IgD-negative memory B cell (primary cell): Measurements from ENCODE around the gene HIF3A. TPM values are rescaled to one million over a fixed set of nuclear protein-coding genes. Genes with fewer than 3 reads are reported as not detected.

Experiments
- H3K27ac Mint-ChIP-seq, 3 donors: one replicate each; pipeline ENCODE4 v1.8.0; 2020 to 2022; ENCODE audit warnings: mild to moderate bottlenecking in 3 of 3, mixed read lengths in 3 of 3, moderate library complexity in 1 of 3
- H3K27me3 Mint-ChIP-seq: one replicate; pipeline ENCODE4 v1.8.0; 2021; ENCODE audit warnings: mixed read lengths
- H3K36me3 Mint-ChIP-seq: one replicate; pipeline ENCODE4 v1.8.0; 2020; ENCODE audit warnings: mild to moderate bottlenecking, mixed read lengths
- H3K4me1 Mint-ChIP-seq, 3 donors: one replicate each; pipeline ENCODE4 v1.8.0; 2020 to 2022; ENCODE audit warnings: mixed read lengths in 3 of 3, mild to moderate bottlenecking in 1 of 3
- H3K4me3 Mint-ChIP-seq, 4 donors: one replicate each; pipeline ENCODE4 v1.8.0; 2020 to 2022; ENCODE audit warnings: mild to moderate bottlenecking in 4 of 4, mixed read lengths in 4 of 4, moderate library complexity in 3 of 4
- H3K9me3 Mint-ChIP-seq, 3 donors: one replicate each; pipeline ENCODE4 v1.8.0; 2020 to 2021; ENCODE audit warnings: mixed read lengths in 3 of 3, mild to moderate bottlenecking in 1 of 3
- polyA plus RNA-seq: library from polyadenylated mRNA; unstranded; fragments of 300-500 nt; fragmentation: Illumina TruSeq; gene quantifications from one replicate; pipeline ENCODE4 v1.2.3, GENCODE V29; 2021

The HIF3A gene
- polyA plus RNA-seq, 1 donor from 2014 or later, result not detected

DNA sequence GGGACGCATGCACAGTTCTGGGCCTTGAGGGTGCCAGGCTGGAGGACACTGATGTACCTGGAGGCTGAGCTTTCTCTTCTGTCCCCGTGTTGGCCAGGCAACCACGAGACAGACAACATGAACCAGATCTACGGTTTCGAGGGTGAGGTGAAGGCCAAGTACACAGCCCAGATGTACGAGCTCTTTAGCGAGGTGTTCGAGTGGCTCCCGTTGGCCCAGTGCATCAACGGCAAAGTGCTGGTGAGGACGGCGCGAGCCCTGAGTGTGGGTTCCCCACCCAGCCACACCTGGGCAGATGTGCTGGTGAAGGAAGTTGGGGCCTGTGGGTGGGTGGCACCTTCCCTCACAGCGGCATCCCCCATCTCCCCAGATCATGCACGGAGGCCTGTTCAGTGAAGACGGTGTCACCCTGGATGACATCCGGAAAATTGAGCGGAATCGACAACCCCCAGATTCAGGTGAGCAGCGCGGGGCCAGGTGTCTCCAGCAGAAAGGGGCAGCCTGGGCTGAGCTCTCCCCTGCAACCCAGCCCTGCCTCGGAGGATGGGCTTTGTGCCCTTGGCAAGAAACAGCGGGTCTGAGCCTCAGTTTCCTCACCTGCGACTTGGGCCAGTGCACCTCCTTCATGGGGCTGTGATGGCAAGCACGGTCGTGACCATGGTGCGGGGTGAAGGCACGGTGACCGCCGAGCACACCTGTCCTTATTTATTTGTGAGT, 90.3 kb downstream of the HIF3A start:
- Mint-ChIP-seq H3K4me3 (no peak overlapping the region), H3K27me3 (no peaks in the 10 kb centered on the region), H3K4me1 (peaks cover 0 to 2% (median 0%) of the 10 kb centered on the region in 3 donors), H3K9me3 (no peaks in the 10 kb centered on the region), H3K27ac (no peak overlapping the region), H3K36me3 (peaks cover 2% of the 10 kb centered on the region)

DNA sequence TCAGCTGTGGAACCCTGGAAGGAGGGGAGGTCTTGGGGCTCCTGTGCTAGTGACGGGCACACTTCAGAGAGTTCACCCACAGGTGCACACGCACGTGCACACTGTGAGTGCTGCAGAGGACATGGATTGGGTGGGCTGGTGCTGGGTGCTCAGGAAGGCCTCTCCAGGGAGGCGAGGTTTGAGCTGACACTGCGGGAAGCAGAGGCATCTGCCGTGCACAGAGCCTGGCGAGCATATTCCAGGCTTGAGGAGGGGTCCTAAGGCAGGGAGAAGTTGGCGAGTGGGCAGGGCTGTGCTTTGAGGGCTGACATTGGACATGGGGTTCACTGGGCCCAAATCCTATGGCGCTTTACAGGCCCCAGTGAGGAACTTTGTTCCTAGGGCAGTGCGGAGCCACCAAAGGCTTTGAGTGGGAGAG, 90.9 kb downstream of the HIF3A start:
- no peaks in the 10 kb centered on the region for H3K9me3 Mint-ChIP-seq
- no peak overlapping the region for H3K4me3 Mint-ChIP-seq
- H3K27ac Mint-ChIP-seq, result no peak overlapping the region
- H3K27me3 Mint-ChIP-seq, result no peaks in the 10 kb centered on the region
- peaks cover 4% of the 10 kb centered on the region for H3K36me3 Mint-ChIP-seq
- H3K4me1 Mint-ChIP-seq, result peaks cover 0 to 3% (median 2%) of the 10 kb centered on the region in 3 donors

DNA sequence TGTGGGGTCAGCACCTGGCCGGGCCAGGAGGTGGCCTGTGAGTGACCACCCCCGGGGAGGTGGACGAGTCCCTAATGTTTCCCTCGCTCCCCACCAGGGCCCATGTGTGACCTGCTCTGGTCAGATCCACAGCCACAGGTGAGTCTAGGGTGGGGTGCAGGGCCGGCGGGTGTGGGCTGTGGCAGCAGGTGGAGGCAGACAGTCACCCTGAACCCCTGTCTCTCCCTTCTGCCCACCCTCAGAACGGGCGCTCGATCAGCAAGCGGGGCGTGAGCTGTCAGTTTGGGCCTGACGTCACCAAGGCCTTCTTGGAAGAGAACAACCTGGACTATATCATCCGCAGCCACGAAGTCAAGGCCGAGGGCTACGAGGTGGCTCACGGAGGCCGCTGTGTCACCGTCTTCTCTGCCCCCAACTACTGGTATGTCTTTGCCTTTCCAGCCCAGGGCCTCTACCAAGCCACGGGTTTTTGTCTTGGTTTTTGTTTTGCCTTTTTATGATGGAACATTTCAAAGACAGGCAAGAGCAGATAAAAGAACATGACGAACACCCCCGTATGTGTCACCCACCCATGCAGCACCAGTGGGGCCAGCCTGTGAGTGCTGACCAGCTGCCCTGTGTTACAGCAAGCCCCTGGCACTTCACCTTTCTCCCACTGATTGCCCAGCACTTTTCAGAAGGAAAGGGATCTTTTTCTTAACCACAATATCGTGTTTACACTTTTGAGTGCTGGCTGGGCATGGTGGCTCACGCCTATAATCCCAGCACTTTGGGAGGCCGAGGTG, 91.7 kb downstream of the HIF3A start:
- Mint-ChIP-seq H3K27ac (no peak overlapping the region), H3K9me3 (no peaks in the 10 kb centered on the region), H3K36me3 (peaks cover 7% of the 10 kb centered on the region), H3K4me1 (peaks cover 0 to 6% (median 3%) of the 10 kb centered on the region in 3 donors), H3K4me3 (no peak overlapping the region), H3K27me3 (no peaks in the 10 kb centered on the region)

DNA sequence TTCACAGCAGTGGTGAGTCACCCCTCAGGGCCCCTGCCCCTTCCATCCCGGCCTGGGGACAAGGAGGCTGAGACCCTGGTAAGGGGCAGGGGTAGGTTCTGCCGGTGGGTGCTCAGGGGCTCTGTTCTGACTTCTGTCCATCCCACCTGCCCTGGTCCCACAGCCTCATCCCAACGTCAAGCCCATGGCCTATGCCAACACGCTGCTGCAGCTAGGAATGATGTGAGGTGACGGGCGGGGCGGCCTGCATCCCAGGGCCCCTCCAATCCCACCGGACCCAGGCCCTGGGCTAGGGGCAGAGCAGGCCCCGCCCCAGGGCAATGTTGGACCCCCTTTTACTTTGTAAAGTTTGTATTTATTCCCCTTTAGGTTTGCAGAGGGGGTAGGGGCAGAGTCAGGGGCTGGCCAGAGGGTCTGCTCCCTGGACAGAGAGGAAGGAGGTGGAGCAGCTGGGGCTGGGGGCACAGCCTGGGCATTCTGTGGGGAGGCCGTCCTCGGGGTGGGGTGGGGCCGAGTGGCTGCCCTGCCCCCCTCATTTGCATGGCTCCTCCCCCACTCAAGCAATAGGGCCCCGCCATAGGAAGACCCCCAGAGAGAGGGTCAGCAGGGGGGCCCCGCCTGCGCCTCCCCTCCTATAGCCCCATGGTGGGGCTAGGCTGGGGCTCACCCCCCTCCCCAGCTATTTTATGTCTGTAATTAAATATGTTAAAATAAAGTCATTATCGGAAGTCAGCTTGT, 93.4 kb downstream of the HIF3A start:
- Mint-ChIP-seq H3K4me1 (peaks cover 0 to 6% (median 6%) of the 10 kb centered on the region in 3 donors), H3K36me3 (peaks cover 7% of the 10 kb centered on the region), H3K4me3 (no peak overlapping the region)

DNA sequence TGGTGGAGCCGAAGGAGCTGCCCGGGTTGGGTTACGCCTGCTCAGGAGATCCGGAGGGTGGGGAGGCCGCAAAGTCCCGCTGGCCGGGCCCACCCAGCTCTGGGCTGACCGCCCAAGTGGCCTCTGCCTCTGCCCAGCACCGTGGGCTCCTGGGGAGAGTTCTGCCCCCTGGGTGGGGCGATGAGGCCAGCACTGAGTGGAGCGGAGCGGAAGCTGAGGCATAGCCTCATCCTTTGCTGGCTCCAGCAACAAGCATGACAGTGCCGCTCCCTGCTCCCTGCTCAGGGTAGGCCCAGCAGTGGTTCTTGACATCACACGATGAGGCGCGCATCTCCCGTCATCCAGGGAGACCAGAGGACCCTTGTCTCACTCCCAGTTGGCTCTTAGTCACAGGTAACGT, 94.0 kb downstream of the HIF3A start:
- Mint-ChIP-seq H3K4me1 (peaks cover 0 to 8% (median 6%) of the 10 kb centered on the region in 3 donors), H3K36me3 (peaks cover 7% of the 10 kb centered on the region), H3K9me3 (no peaks in the 10 kb centered on the region), H3K27ac (no peak overlapping the region), H3K27me3 (no peaks in the 10 kb centered on the region), H3K4me3 (no peak overlapping the region)

More for the DNA sequence above, 93.4 kb downstream of the HIF3A start:
- H3K27me3 Mint-ChIP-seq, result no peaks in the 10 kb centered on the region
- H3K27ac Mint-ChIP-seq, result no peak overlapping the region
- no peaks in the 10 kb centered on the region for H3K9me3 Mint-ChIP-seq

DNA sequence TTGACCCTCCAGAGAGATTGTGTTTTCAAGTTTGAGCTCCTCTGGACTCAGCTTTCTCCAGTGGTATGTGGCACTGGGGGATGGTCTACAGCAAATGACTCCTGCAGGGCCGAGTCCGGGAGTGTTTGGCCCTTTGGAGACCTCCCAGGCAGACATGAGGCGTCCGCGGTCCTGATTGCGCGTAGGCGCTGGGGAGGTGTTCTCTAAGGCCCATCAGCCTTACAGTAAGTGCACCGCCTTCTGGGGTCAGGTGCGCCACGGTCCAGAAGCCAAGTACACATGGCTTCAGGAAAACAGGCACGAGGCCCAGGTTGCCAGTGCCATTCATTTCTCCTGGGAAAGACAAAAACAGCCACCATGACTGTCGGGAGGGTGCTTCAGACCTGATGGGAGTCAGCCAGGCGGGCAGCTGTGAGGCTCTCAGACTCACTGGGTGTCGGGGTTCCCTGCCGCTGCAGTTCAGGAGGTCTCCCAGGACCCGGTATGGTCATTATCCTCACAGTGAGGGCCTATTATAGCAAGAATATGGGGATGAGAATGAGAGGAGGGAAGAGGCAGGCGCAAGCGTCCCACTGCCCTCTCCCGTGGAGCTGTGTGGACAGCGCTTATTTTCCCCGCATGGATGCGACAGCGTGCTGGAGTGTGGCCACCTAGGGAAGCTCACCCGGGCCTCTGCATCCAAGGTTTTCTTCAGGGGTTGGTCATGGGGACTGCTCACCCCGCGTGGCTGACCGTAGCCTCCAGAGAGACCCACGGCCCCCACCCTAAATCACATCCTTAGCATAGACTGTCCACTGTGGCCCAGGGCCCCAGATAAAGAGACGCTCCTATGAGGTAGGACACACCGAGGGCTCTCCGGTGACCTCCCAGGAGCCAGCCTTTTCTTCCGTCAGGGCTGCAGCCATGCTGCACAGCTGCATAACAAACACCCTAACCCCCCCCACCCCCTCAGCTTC, 94.7 kb downstream of the HIF3A start:
- peaks cover 0 to 8% (median 6%) of the 10 kb centered on the region in 3 donors for H3K4me1 Mint-ChIP-seq
- peaks cover 7% of the 10 kb centered on the region for H3K36me3 Mint-ChIP-seq
- no peaks in the 10 kb centered on the region for H3K27me3 Mint-ChIP-seq
- no peaks in the 10 kb centered on the region for H3K9me3 Mint-ChIP-seq
- H3K4me3 Mint-ChIP-seq, result no peak overlapping the region
- H3K27ac Mint-ChIP-seq, result no peak overlapping the region

DNA sequence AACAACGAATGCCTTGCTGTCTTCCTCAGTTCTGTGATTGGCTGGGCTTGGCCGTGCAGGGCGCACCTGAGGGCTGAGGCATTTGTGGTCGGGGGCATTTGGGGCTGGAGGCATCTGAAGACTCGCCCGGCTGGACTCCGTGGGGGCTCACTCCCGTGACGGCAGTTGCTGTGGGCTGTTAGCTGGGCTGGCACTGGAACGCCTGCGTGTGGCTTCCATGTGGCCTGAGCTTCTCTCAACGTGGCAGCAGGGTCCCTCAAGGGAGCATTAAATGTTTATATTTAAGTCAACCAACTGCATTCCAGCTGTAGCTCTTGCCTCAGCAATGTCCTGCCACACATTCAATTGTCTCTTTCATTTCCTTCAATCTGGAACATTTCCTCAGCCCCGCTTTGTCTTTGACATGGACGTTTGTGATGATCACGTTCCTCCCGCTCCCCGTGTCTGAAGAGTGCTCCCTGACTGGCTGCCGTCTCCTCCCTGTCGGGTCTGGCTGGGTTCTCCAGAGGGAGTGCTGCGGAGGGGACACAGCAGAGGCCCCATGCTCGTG, 95.5 kb downstream of the HIF3A start:
- H3K4me1 Mint-ChIP-seq, result peaks cover 0 to 8% (median 6%) of the 10 kb centered on the region in 3 donors
- H3K27me3 Mint-ChIP-seq, result no peaks in the 10 kb centered on the region
- peaks cover 7% of the 10 kb centered on the region for H3K36me3 Mint-ChIP-seq
- H3K27ac Mint-ChIP-seq, result peak overlapping the region in 1 of 3 donors; percentile 72
- no peak overlapping the region for H3K4me3 Mint-ChIP-seq
- no peaks in the 10 kb centered on the region for H3K9me3 Mint-ChIP-seq

DNA sequence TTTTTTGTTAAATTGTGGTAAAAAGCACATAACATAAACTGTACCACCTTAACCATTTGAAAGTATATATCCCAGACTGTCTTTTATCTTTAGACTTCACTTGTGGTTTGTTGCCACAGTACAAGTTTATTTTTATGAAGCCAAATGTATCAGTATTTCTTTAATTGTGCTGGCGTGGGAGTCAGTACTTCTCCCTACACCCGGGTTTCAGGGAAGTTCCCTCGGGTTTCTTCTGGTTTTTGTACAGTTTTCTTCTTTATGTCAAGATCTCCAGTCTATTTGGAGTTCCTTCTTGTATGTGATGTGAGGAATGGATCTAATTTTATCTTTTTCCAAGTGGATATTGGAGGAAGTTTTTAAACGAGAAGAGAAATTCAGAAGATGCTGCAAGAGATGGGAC, 96.0 kb downstream of the HIF3A start:
- Mint-ChIP-seq H3K27me3 (no peaks in the 10 kb centered on the region), H3K27ac (peak overlapping the region in 1 of 3 donors; percentile 72), H3K9me3 (no peaks in the 10 kb centered on the region), H3K4me3 (no peak overlapping the region), H3K36me3 (peaks cover 7% of the 10 kb centered on the region), H3K4me1 (peaks cover 0 to 8% (median 6%) of the 10 kb centered on the region in 3 donors)

Other genes with a start within 250 kb of the HIF3A start
- gene IGFL3, start 172.4 kb upstream of the HIF3A start, polyA plus RNA-seq, result not detected
- not detected for gene IGFL2, start 148.8 kb upstream of the HIF3A start, polyA plus RNA-seq
- not detected for gene IGFL1, start 67.3 kb upstream of the HIF3A start, polyA plus RNA-seq
- 32.9 TPM for gene PPP5C, start 50.0 kb downstream of the HIF3A start, polyA plus RNA-seq
- not detected for gene CCDC8, start 116.5 kb downstream of the HIF3A start, polyA plus RNA-seq
- gene PNMA8C, start 131.9 kb downstream of the HIF3A start, polyA plus RNA-seq, result not detected
- gene PNMA8A, start 174.5 kb downstream of the HIF3A start, polyA plus RNA-seq, result not detected
- not detected for gene PNMA8B, start 198.8 kb downstream of the HIF3A start, polyA plus RNA-seq